Heart right ventricle (tissue), 16 donors: Measurements from ENCODE around the gene C1QTNF1. TPM values are rescaled to one million over a fixed set of nuclear protein-coding genes. Genes with fewer than 3 reads are reported as not detected.

Experiments
- ATAC-seq, 8 donors: fragments of 200-7000 bp; cut with Tn5 transposase; one replicate each; pipeline ENCODE4 v1.9.1; 2020; ENCODE audit warnings: mild to moderate bottlenecking in 8 of 8, moderate library complexity in 8 of 8, moderate number of reproducible peaks in 1 of 8
- DNase-seq, 2 donors: peaks; one replicate each; pipeline ENCODE4 v3.0.0-alpha.2; 2020
- H3K27ac ChIP-seq, 10 donors: fragments of 200-600 bp; sonication (generic) in 2 of 10; one replicate each; pipeline versions ENCODE4 v1.5.0 to v1.8.0; 2020 to 2022; ENCODE audit warnings: mild to moderate bottlenecking in 3 of 10
- H3K27me3 ChIP-seq, 7 donors: fragments of 200-600 bp; one replicate each; pipeline ENCODE4 v1.8.0; 2021 to 2022; ENCODE audit warnings: mild to moderate bottlenecking in 2 of 7
- H3K36me3 ChIP-seq, 9 donors: fragments of 200-600 bp; sonication (generic) in 1 of 9; one replicate each; pipeline versions ENCODE4 v1.5.0 to v1.8.0; 2020 to 2022; ENCODE audit warnings: mild to moderate bottlenecking in 2 of 9
- H3K4me1 ChIP-seq, 9 donors: fragments of 200-600 bp; sonication (generic) in 1 of 9; one replicate each; pipeline versions ENCODE4 v1.5.0 to v1.8.0; 2020 to 2022; ENCODE audit warnings: mild to moderate bottlenecking in 4 of 9
- H3K4me3 ChIP-seq, 10 donors: fragments of 200-600 bp; sonication (generic) in 2 of 10; one replicate each; pipeline versions ENCODE4 v1.5.0 to v1.8.0; 2020 to 2022; ENCODE audit warnings: mild to moderate bottlenecking in 7 of 10, moderate library complexity in 2 of 10
- H3K9me3 ChIP-seq, 11 donors: fragments of 200-600 bp in 10 of 11; sonication (generic) in 2 of 11; one replicate each; pipeline versions ENCODE4 v1.5.0 to v1.8.0; 2013 to 2022; ENCODE audit warnings: mild to moderate bottlenecking in 2 of 11, control low read depth in 1 of 11, moderate library complexity in 1 of 11
- CTCF ChIP-seq, 9 donors: fragments of 200-600 bp; sonication (generic) in 2 of 9; IDR thresholded peaks; one replicate each; pipeline versions ENCODE4 v1.5.0 to v1.8.0; 2021 to 2022; ENCODE audit warnings: antibody characterized with exemption in 9 of 9, mild to moderate bottlenecking in 5 of 9, moderate library complexity in 1 of 9
- WGBS, 2 donors: extraction: QIAGEN DNeasy Blood & Tissue Kit; methylation state at CpG; one replicate each; pipeline ENCODE4 v1.1.7; 2013; ENCODE audit warnings: inconsistent platforms in 1 of 2; 5-methylcytosine and 5-hydroxymethylcytosine counted together
- intact Hi-C, 10 donors: fragments of 100-400 bp; cut with DNase I; formaldehyde crosslinking; loops; one replicate each; pipeline versions ENCODE4 v1.11.1 to v1.14.2; 2022
- polyA plus RNA-seq, 2 donors: library from polyadenylated mRNA; stranded (reverse); fragments of 200-250 nt; gene quantifications; one replicate each; pipeline ENCODE4 v1.2.3, GENCODE V29; 2013
- total RNA-seq, 10 donors: library from RNA; stranded (reverse); fragmentation: NEBNext Ultra II Directional in 3 of 10; extraction: Animal tissue kit (Norgen Biotek cat#: 25700) in 3 of 10; gene quantifications; one replicate each; pipeline versions ENCODE4 v1.2.1 to v1.2.4, GENCODE V29; 2021 to 2023
- donor health status: Arrhythmogenic right ventricular cardiomyopathy.
- donor health status: ischemic (EF 13 %, LVEDD 7.1; RV severe dilation, severe dysfunction).
- donor health status: healthy with polysubstance abuse.
- donor health status: DM: no; HTN: yes; CAD: no.
- donor health status: DM: no; HTN: no; CAD: no.
- donor health status: ischemic (EF 25% LVEDD 6.9; RV normal size, moderate dysfunction).
- donor health status: ischemic (EF 25% LVEDD 5.7; RV mildly dilated, moderate dysfunction).
- donor health status: healthy.
- donor health status: DM: yes; HTN: yes; CAD: no.
- donor health status: Ischemic cardiomyopathy.
- donor health status: ischemic (EF 35%, LVEDD 5.7; RV mildly dilated, moderate dysfunction).
- donor health status: nonischemic (EF 11% LVEDD 7.7; RV severe dilation, severe dysfunction).
- donor health status: DM: yes; HTN: yes; CAD: no.
- donor health status: PGD.
- donor health status: ischemic (EF 29% LVEDD 5.4; RV normal size, mild dysfunction).
- donor health status: nonischemic (EF 23%, LVEDD 6.1; RV moderate dilation, normal function).

The C1QTNF1 gene
- total and polyA plus RNA-seq, 12 donors, result 29.3 to 685 (median 67.3) TPM

- Histone ChIP-seq H3K27ac (no peak overlapping the region), H3K4me1 (peaks cover 0 to 39% (median 19%) of the 10 kb centered on the region in 9 donors), H3K36me3 (peaks cover 0 to 97% (median 20%) of the 10 kb centered on the region in 9 donors), H3K4me3 (no peak overlapping the region), H3K27me3 (no peaks in the 10 kb centered on the region), H3K9me3 (no peaks in the 10 kb centered on the region)
- ATAC-seq (no peak), DNase-seq (peak in 1 of 2 donors; percentile 4)
- no peak for TF ChIP-seq CTCF (IDR thresholded peaks at IDR 0.05)
- intact Hi-C loops, result loop anchor here in 2 of 10 donors (10.0 kb wide), 2 partner anchors 51 to 401 kb away; no protein-coding TSS in a partner anchor
- 92 to 98% methylated on average over 21 to 22 of the region's 22 CpGs for WGBS, 2 donors
Measured at GRCh38 chr17:78993981-78994671, 29.8 kb upstream of the C1QTNF1 start.

GRCh38 chr17:78995022-78995760 lies 28.8 kb upstream of the C1QTNF1 start:
- no peak for DNase-seq

GRCh38 chr17:78995761-78996451 lies 28.1 kb upstream of the C1QTNF1 start:
- 71 to 72% methylated on average over 18 of the region's 18 CpGs for WGBS, 2 donors
- ATAC-seq (peak in 1 of 8 donors; percentile 6), DNase-seq (no peak)
- no peak for TF ChIP-seq CTCF (IDR thresholded peaks at IDR 0.05)
- H3K9me3 ChIP-seq, result no peaks in the 10 kb centered on the region
- intact Hi-C loops, result loop anchor here in 2 of 10 donors (10.0 kb wide), 2 partner anchors 49 to 399 kb away; no protein-coding TSS in a partner anchor
- peaks cover 0 to 40% (median 19%) of the 10 kb centered on the region in 9 donors for H3K4me1 ChIP-seq
- no peak overlapping the region for H3K4me3 ChIP-seq
- H3K36me3 ChIP-seq, result peaks cover 0 to 95% (median 20%) of the 10 kb centered on the region in 9 donors
- H3K27me3 ChIP-seq, result no peaks in the 10 kb centered on the region
- H3K27ac ChIP-seq, result peak overlapping the region in 1 of 10 donors; percentile 22

More at GRCh38 chr17:78995022-78995760, 28.8 kb upstream of the C1QTNF1 start:
- H3K4me3 ChIP-seq, result no peak overlapping the region
- no peak overlapping the region for H3K27ac ChIP-seq
- WGBS, 2 donors, result 94 to 95% methylated on average over 31 to 34 of the region's 34 CpGs
- peaks cover 0 to 40% (median 19%) of the 10 kb centered on the region in 9 donors for H3K4me1 ChIP-seq
- no peak for ATAC-seq
- peaks cover 0 to 98% (median 20%) of the 10 kb centered on the region in 9 donors for H3K36me3 ChIP-seq
- intact Hi-C loops, result loop anchor here in 2 of 10 donors (10.0 kb wide), 2 partner anchors 50 to 400 kb away; no protein-coding TSS in a partner anchor
- H3K27me3 ChIP-seq, result no peaks in the 10 kb centered on the region
- TF ChIP-seq CTCF (IDR thresholded peaks at IDR 0.05), result no peak
- H3K9me3 ChIP-seq, result no peaks in the 10 kb centered on the region

- Histone ChIP-seq H3K4me1 (peaks cover 0 to 40% (median 20%) of the 10 kb centered on the region in 9 donors), H3K36me3 (peaks cover 0 to 86% (median 20%) of the 10 kb centered on the region in 9 donors), H3K4me3 (no peak overlapping the region), H3K27ac (no peak overlapping the region), H3K9me3 (no peaks in the 10 kb centered on the region), H3K27me3 (no peaks in the 10 kb centered on the region)
- no peak for TF ChIP-seq CTCF (IDR thresholded peaks at IDR 0.05)
- 94 to 97% methylated on average over 16 of the region's 16 CpGs for whole genome bisulfite sequencing, 2 donors
- DNase-seq (no peak), ATAC-seq (no peak)
- intact Hi-C loops, result loop anchor here in 2 of 10 donors (10.0 kb wide), 2 partner anchors 48 to 398 kb away; no protein-coding TSS in a partner anchor
Measured at GRCh38 chr17:78996781-78997201, 27.2 kb upstream of the C1QTNF1 start.
